HG03175 (cell line): ENCODE results near the gene OSCP1.

Source experiments
- ATAC-seq: cut with Tn5 transposase; IDR thresholded peaks from one replicate; pipeline ENCODE4 v1.9.1; 2021; ENCODE audit warnings: mild to moderate bottlenecking, moderate library complexity; ENCODE audit not compliant: unreplicated experiment

The OSCP1 gene

GRCh38 chr1:36386265-36387140 is 63.7 kb downstream of the OSCP1 start:
- peak; percentile 54 for ATAC-seq

- peak; percentile 88 for ATAC-seq
Observed at GRCh38 chr1:36385410-36386264, 64.6 kb downstream of the OSCP1 start, which contains the start of gene STK40. STK40 (minus strand) TSS chr1:36385924; CDS start chr1:36361332, 24,592 bp downstream.

GRCh38 chr1:36384542-36385409 is 65.5 kb downstream of the OSCP1 start:
- no peak for ATAC-seq

- no peak for ATAC-seq
Observed at GRCh38 chr1:36383240-36383639, 67.0 kb downstream of the OSCP1 start.

- ATAC-seq: no peak
Observed at GRCh38 chr1:36382669-36383068, 67.6 kb downstream of the OSCP1 start.

- ATAC-seq: no peak
Observed at GRCh38 chr1:36382231-36382630, 68.0 kb downstream of the OSCP1 start.

GRCh38 chr1:36381405-36381804 is 68.8 kb downstream of the OSCP1 start:
- ATAC-seq: no peak

- no peak for ATAC-seq
Observed at GRCh38 chr1:36380782-36381181, 69.5 kb downstream of the OSCP1 start.

- ATAC-seq: no peak
Observed at GRCh38 chr1:36380143-36380619, 70.1 kb downstream of the OSCP1 start.

GRCh38 chr1:36377791-36378492 is 72.3 kb downstream of the OSCP1 start:
- no peak for ATAC-seq

GRCh38 chr1:36372617-36373016 is 77.6 kb downstream of the OSCP1 start:
- no peak for ATAC-seq

- peak; percentile 47 for ATAC-seq
Observed at GRCh38 chr1:36369061-36369861, 81.0 kb downstream of the OSCP1 start.
